ENCODE results near the gene GNB1L.

GRCh38 chr22:19834599-19834998 is 20.1 kb downstream of the GNB1L start:
- no peak for TF ChIP-seq PLSCR1 (CRISPR knock-in tag; IDR thresholded peaks at IDR 0.05; ENCODE audit: borderline replicate concordance)
- no peak for TF ChIP-seq DPF2 (CRISPR knock-in tag; IDR thresholded peaks at IDR 0.05; ENCODE audit: borderline replicate concordance, low read depth)
- TF ChIP-seq POLR2A (IDR thresholded peaks at IDR 0.05; ENCODE audit: insufficient read depth in 1 of 2, low read depth in 2 of 2, low read length in 2 of 2): no peak
- no peak for TF ChIP-seq SOX6 (IDR thresholded peaks at IDR 0.05)
- no peak for TF ChIP-seq SOX6 (CRISPR knock-in tag; IDR thresholded peaks at IDR 0.05)

Measured in HepG2 (cell line).